Measurements from ENCODE around the gene ALDOC. TPM values are rescaled to one million over a fixed set of nuclear protein-coding genes. Genes with fewer than 3 reads are reported as not detected.
A peak's percentile ranks its signal among the peaks of the same experiment; 100 is the strongest.

Gene ALDOC
- total and polyA plus RNA-seq, 2 experiments from 2014 or later, result 33.5 to 157 TPM

- TF ChIP-seq EZH2 (IDR thresholded peaks at IDR 0.05; ENCODE audit: low read depth, unreplicated experiment) (no peak), CREB1 (CRISPR knock-in tag; IDR thresholded peaks at IDR 0.05; ENCODE audit: low read depth) (no peak)
Measured at GRCh38 chr17:28545787-28546415, 30.8 kb downstream of the ALDOC start (continued).

GRCh38 chr17:28545141-28545503 is 31.6 kb downstream of the ALDOC start:
- H3K4me1 ChIP-seq (ENCODE audit: insufficient read depth), result peaks cover 9% of the 10 kb centered on the region
- no peak overlapping the region for H3K4me2 ChIP-seq
- no peaks in the 10 kb centered on the region for H3K36me3 ChIP-seq (ENCODE audit: insufficient read depth)
- H3K9me2 ChIP-seq (ENCODE audit: insufficient read depth), result no peaks in the 10 kb centered on the region
- TF ChIP-seq EZH2 (IDR thresholded peaks at IDR 0.05; ENCODE audit: low read depth, unreplicated experiment) (no peak), JUNB (IDR thresholded peaks at IDR 0.05; ENCODE audit: unreplicated experiment) (no peak), CTCF (conservative IDR thresholded peaks at IDR 0.05; ENCODE audit: low read depth in 2 of 2) (no peak), CREB1 (CRISPR knock-in tag; IDR thresholded peaks at IDR 0.05; ENCODE audit: low read depth) (no peak), EZH2phosphoT487 (IDR thresholded peaks at IDR 0.05; ENCODE audit: unreplicated experiment) (no peak), POLR2AphosphoS5 (IDR thresholded peaks at IDR 0.05; ENCODE audit: low read depth) (no peak), STAT1 (IDR thresholded peaks at IDR 0.05; ENCODE audit: unreplicated experiment) (no peak), ETS1 (IDR thresholded peaks at IDR 0.05) (no peak), ZNF331 (CRISPR knock-in tag; IDR thresholded peaks at IDR 0.05; ENCODE audit: low read depth) (no peak)
- H2AFZ ChIP-seq, result no peak overlapping the region
- no peaks in the 10 kb centered on the region for H3F3A ChIP-seq (replicated peaks; ENCODE audit: low read depth)
- H3K79me2 ChIP-seq (replicated peaks; ENCODE audit: insufficient read depth), result no peaks in the 10 kb centered on the region
- Mint-ChIP-seq H3K36me3 (ENCODE audit: low read depth) (no peaks in the 10 kb centered on the region; the same call in 2 of the 3 replicates), H3K9me3 (no peaks in the 10 kb centered on the region), H3K4me1 (peaks cover 22% of the 10 kb centered on the region), H3K27me3 (ENCODE audit: insufficient read depth, low read depth, poor library complexity) (peaks cover 11% of the 10 kb centered on the region), H3K4me3 (no peak overlapping the region; the same call in 2 of the 3 replicates), H3K27ac (no peak overlapping the region)
- no peak for ATAC-seq
- 0 out of 2 replicates have a peak overlapping the region, but pooled peaks have one; percentile 0 for H3K27ac ChIP-seq (ENCODE audit: low read depth)
- no peak for DNase-seq (ENCODE audit: low spot score)
- H3K27me3 ChIP-seq (ENCODE audit: insufficient read depth), result no peaks in the 10 kb centered on the region
- H3K4me3 ChIP-seq, result no peak overlapping the region
- H4K20me1 ChIP-seq (replicated peaks; ENCODE audit: insufficient read depth), result no peaks in the 10 kb centered on the region
